Measurements from ENCODE around the gene TTN.

The TTN gene

GRCh38 chr2:178732913-178733312, 74.3 kb downstream of the TTN start (continued):
- TF ChIP-seq TSHZ2 (CRISPR knock-in tag; IDR thresholded peaks at IDR 0.05) (no peak), TOX (CRISPR knock-in tag; IDR thresholded peaks at IDR 0.05; ENCODE audit: borderline replicate concordance) (no peak), ZNF70 (CRISPR knock-in tag; IDR thresholded peaks at IDR 0.05) (no peak), BACH2 (CRISPR knock-in tag; IDR thresholded peaks at IDR 0.05; ENCODE audit: borderline replicate concordance) (no peak)

- TF ChIP-seq ESRRG (CRISPR knock-in tag; IDR thresholded peaks at IDR 0.05) (no peak), BACH2 (CRISPR knock-in tag; IDR thresholded peaks at IDR 0.05; ENCODE audit: borderline replicate concordance) (no peak), PPARA (CRISPR knock-in tag; IDR thresholded peaks at IDR 0.05; ENCODE audit: borderline replicate concordance) (no peak), OSR1 (CRISPR knock-in tag; IDR thresholded peaks at IDR 0.05) (no peak), GLIS3 (CRISPR knock-in tag; IDR thresholded peaks at IDR 0.05) (no peak), CSRNP3 (CRISPR knock-in tag; IDR thresholded peaks at IDR 0.05) (no peak), ZFP3 (CRISPR knock-in tag; IDR thresholded peaks at IDR 0.05) (no peak), ZNF565 (CRISPR knock-in tag; conservative IDR thresholded peaks at IDR 0.05; ENCODE audit: low read depth) (no peak), CSDC2 (CRISPR knock-in tag; IDR thresholded peaks at IDR 0.05) (no peak), ARNTL (CRISPR knock-in tag; IDR thresholded peaks at IDR 0.05; ENCODE audit: borderline replicate concordance, low read depth) (no peak), TOX (CRISPR knock-in tag; IDR thresholded peaks at IDR 0.05; ENCODE audit: borderline replicate concordance) (no peak), RARB (CRISPR knock-in tag; IDR thresholded peaks at IDR 0.05) (no peak), TSHZ2 (CRISPR knock-in tag; IDR thresholded peaks at IDR 0.05) (no peak), PATZ1 (CRISPR knock-in tag; IDR thresholded peaks at IDR 0.05; ENCODE audit: borderline replicate concordance) (no peak), CREB5 (CRISPR knock-in tag; IDR thresholded peaks at IDR 0.05; ENCODE audit: low read depth) (no peak), ZNF70 (CRISPR knock-in tag; IDR thresholded peaks at IDR 0.05) (no peak), ISL1 (CRISPR knock-in tag; IDR thresholded peaks at IDR 0.05) (no peak), SNAI2 (CRISPR knock-in tag; IDR thresholded peaks at IDR 0.05) (no peak), ZFP30 (CRISPR knock-in tag; IDR thresholded peaks at IDR 0.05) (no peak), TCF4 (CRISPR knock-in tag; IDR thresholded peaks at IDR 0.05; ENCODE audit: borderline replicate concordance) (no peak)
- no peak for ATAC-seq
Observed at GRCh38 chr2:178731300-178731699, 75.9 kb downstream of the TTN start.

- no peak for TF ChIP-seq TCF4 (CRISPR knock-in tag; IDR thresholded peaks at IDR 0.05; ENCODE audit: borderline replicate concordance)
- no peak for TF ChIP-seq SNAI2 (CRISPR knock-in tag; IDR thresholded peaks at IDR 0.05)
- no peak for TF ChIP-seq CSDC2 (CRISPR knock-in tag; IDR thresholded peaks at IDR 0.05)
- no peak for TF ChIP-seq ISL1 (CRISPR knock-in tag; IDR thresholded peaks at IDR 0.05)
- TF ChIP-seq POU6F1 (CRISPR knock-in tag; IDR thresholded peaks at IDR 0.05; ENCODE audit: borderline replicate concordance, low read depth) = no peak
- no peak for TF ChIP-seq ARNTL (CRISPR knock-in tag; IDR thresholded peaks at IDR 0.05; ENCODE audit: borderline replicate concordance, low read depth)
- no peak for TF ChIP-seq CSRNP3 (CRISPR knock-in tag; IDR thresholded peaks at IDR 0.05)
- TF ChIP-seq BACH2 (CRISPR knock-in tag; IDR thresholded peaks at IDR 0.05; ENCODE audit: borderline replicate concordance) = no peak
- TF ChIP-seq ZFP30 (CRISPR knock-in tag; IDR thresholded peaks at IDR 0.05) = no peak
- TF ChIP-seq ZNF565 (CRISPR knock-in tag; conservative IDR thresholded peaks at IDR 0.05; ENCODE audit: low read depth) = no peak
- TF ChIP-seq ESRRG (CRISPR knock-in tag; IDR thresholded peaks at IDR 0.05) = no peak
- TF ChIP-seq ZC3H10 (CRISPR knock-in tag; IDR thresholded peaks at IDR 0.05) = no peak
- no peak for TF ChIP-seq ZNF8 (CRISPR knock-in tag; IDR thresholded peaks at IDR 0.05)
- TF ChIP-seq RARB (CRISPR knock-in tag; IDR thresholded peaks at IDR 0.05) = no peak
- no peak for ATAC-seq
Observed at GRCh38 chr2:178730049-178730448, 77.2 kb downstream of the TTN start.

Measured in SK-N-SH treated with all-trans-retinoic acid at 6 μM for 48 hours (cell line).